ENCODE measurements around the gene FRS2. TPM values are rescaled to one million over a fixed set of nuclear protein-coding genes. Genes with fewer than 3 reads are reported as not detected.

The FRS2 gene
- total RNA-seq, 1 experiment from 2014 or later = 33.7 TPM

DNA sequence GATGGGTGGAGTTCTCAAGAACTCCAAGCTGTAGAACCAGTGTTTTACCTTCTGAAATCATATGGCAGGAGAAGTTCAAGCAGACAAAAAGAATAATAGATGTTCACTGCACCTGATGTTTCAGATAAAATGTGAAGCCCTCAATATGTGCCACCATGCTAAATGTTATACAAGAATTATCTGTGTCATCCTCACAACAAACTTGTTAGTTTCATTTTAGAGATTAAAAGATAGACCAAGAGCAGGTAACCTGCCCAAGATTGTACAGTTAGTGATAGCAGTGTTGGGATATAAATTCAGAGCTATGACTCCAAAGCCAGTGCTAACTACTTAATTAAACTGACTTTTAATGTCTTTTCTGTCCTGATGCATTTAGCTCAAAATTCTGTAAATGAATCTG, 44.7 kb downstream of the FRS2 start:
- no peak overlapping the region for H4K5ac ChIP-seq (ENCODE audit: insufficient read length, low read depth, low read length)
- no peak overlapping the region for H2BK12ac ChIP-seq (ENCODE audit: insufficient read length, low read depth, low read length)
- no peak overlapping the region for H2AFZ ChIP-seq (ENCODE audit: low read length)
- H3K27me3 ChIP-seq (ENCODE audit: insufficient read depth, low read length) = no peaks in the 10 kb centered on the region
- H3K9ac ChIP-seq (ENCODE audit: extremely low read depth, insufficient read length, low read length) = no peak overlapping the region
- H3K14ac ChIP-seq (ENCODE audit: insufficient read depth, low read length) = no peak overlapping the region
- Mint-ChIP-seq H3K27ac (peak overlapping the region in 2 of 3 experiments; percentile 7 to 82; a peak in 1 of 7 replicates), H3K4me3 (no peak overlapping the region), H3K9me3 (peaks cover 0 to 4% of the 10 kb centered on the region in 2 experiments; a peak in 3 of 5 replicates), H3K36me3 (ENCODE audit: insufficient read depth in 1 of 3, low read depth in 3 of 3) (peaks cover 0 to 9% (median 3%) of the 10 kb centered on the region in 3 experiments; a peak in 4 of 7 replicates), H3K4me1 (peaks cover 36 to 55% of the 10 kb centered on the region in 2 experiments), H3K27me3 (ENCODE audit: low read depth) (no peaks in the 10 kb centered on the region)
- no peaks in the 10 kb centered on the region for H3K23me2 ChIP-seq (ENCODE audit: insufficient read length, low read depth, low read length, poor library complexity, severe bottlenecking)
- DNase-seq = no peak
- no peak overlapping the region for H2BK15ac ChIP-seq (ENCODE audit: low read depth, low read length)
- H3K4me2 ChIP-seq (ENCODE audit: insufficient read depth, insufficient read length, low read length) = no peak overlapping the region
- no peak overlapping the region for H2AK5ac ChIP-seq (ENCODE audit: insufficient read length, low read length)
- no peak overlapping the region for H3T11ph ChIP-seq (ENCODE audit: low read length)
- no peak overlapping the region for H2BK5ac ChIP-seq (ENCODE audit: insufficient read length, low read length)
- H3K4ac ChIP-seq (ENCODE audit: low read depth, low read length) = no peak overlapping the region
- H3K79me2 ChIP-seq (ENCODE audit: insufficient read depth, low read length) = peaks cover 13% of the 10 kb centered on the region; the same call in 1 of the 2 replicates
- no peak overlapping the region for H2BK20ac ChIP-seq (ENCODE audit: low read depth, low read length, poor library complexity, severe bottlenecking)
- no peak overlapping the region for H4K8ac ChIP-seq (replicated peaks; ENCODE audit: insufficient read length, low read depth, low read length)
- H3K4me1 ChIP-seq (ENCODE audit: insufficient read depth, low read length) = peaks cover 5% of the 10 kb centered on the region; the same call in 1 of the 2 replicates
- H3K9me3 ChIP-seq (ENCODE audit: control insufficient read depth, low read depth, low read length) = no peaks in the 10 kb centered on the region
- no peak overlapping the region for H3K27ac ChIP-seq (ENCODE audit: insufficient read length, low read depth, low read length)
- no peak overlapping the region for H2BK120ac ChIP-seq (ENCODE audit: low read depth, low read length, poor library complexity, severe bottlenecking)
- no peak overlapping the region for H3K23ac ChIP-seq (ENCODE audit: insufficient read length, low read depth, low read length)
- no peaks in the 10 kb centered on the region for H4K20me1 ChIP-seq (ENCODE audit: control insufficient read depth, insufficient read depth, insufficient read length)
- no peak overlapping the region for H3K18ac ChIP-seq (ENCODE audit: insufficient read length, low read depth, low read length)
- H3K56ac ChIP-seq (ENCODE audit: insufficient read length, low read depth, low read length) = no peak overlapping the region
- TF ChIP-seq, protein P1, sequence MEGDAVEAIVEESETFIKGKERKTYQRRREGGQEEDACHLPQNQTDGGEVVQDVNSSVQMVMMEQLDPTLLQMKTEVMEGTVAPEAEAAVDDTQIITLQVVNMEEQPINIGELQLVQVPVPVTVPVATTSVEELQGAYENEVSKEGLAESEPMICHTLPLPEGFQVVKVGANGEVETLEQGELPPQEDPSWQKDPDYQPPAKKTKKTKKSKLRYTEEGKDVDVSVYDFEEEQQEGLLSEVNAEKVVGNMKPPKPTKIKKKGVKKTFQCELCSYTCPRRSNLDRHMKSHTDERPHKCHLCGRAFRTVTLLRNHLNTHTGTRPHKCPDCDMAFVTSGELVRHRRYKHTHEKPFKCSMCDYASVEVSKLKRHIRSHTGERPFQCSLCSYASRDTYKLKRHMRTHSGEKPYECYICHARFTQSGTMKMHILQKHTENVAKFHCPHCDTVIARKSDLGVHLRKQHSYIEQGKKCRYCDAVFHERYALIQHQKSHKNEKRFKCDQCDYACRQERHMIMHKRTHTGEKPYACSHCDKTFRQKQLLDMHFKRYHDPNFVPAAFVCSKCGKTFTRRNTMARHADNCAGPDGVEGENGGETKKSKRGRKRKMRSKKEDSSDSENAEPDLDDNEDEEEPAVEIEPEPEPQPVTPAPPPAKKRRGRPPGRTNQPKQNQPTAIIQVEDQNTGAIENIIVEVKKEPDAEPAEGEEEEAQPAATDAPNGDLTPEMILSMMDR (conservative IDR thresholded peaks at IDR 0.05) = no peak
- H4K91ac ChIP-seq (ENCODE audit: insufficient read length, low read depth, low read length) = no peak overlapping the region
- no peaks in the 10 kb centered on the region for H3K79me1 ChIP-seq (ENCODE audit: insufficient read depth, low read depth, low read length, poor library complexity, severe bottlenecking)
